SK-MEL-5 (cell line): ENCODE data around the gene VSTM2B. TPM values are rescaled to one million over a fixed set of nuclear protein-coding genes. Genes with fewer than 3 reads are reported as not detected.

Experiments used
- total RNA-seq: library from RNA; depleted of rRNA; stranded (reverse); fragments of >200 nt; shearing (Covaris generic); gene quantifications from 2 replicates; pipeline ENCODE4 v1.2.3, GENCODE V29; 2014; rRNA removed

VSTM2B gene
- total RNA-seq, 1 experiment from 2014 or later: not detected

Other genes starting within 250 kb of the VSTM2B start
- gene POP4, start 80.3 kb downstream of the VSTM2B start, total RNA-seq: 105 TPM in 2 replicates
- 12.6 and 13.9 TPM in 2 replicates for gene PLEKHF1, start 139.5 kb downstream of the VSTM2B start, total RNA-seq
- 54.7 and 60.3 TPM in 2 replicates for gene C19orf12, start 189.3 kb downstream of the VSTM2B start, total RNA-seq